ENCODE data around the gene GDAP1L1.

- TF ChIP-seq POLR2A (IDR thresholded peaks at IDR 0.05; ENCODE audit: low read depth), result no peak
- TF ChIP-seq, protein P1, sequence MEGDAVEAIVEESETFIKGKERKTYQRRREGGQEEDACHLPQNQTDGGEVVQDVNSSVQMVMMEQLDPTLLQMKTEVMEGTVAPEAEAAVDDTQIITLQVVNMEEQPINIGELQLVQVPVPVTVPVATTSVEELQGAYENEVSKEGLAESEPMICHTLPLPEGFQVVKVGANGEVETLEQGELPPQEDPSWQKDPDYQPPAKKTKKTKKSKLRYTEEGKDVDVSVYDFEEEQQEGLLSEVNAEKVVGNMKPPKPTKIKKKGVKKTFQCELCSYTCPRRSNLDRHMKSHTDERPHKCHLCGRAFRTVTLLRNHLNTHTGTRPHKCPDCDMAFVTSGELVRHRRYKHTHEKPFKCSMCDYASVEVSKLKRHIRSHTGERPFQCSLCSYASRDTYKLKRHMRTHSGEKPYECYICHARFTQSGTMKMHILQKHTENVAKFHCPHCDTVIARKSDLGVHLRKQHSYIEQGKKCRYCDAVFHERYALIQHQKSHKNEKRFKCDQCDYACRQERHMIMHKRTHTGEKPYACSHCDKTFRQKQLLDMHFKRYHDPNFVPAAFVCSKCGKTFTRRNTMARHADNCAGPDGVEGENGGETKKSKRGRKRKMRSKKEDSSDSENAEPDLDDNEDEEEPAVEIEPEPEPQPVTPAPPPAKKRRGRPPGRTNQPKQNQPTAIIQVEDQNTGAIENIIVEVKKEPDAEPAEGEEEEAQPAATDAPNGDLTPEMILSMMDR (IDR thresholded peaks at IDR 0.05), result no peak
Observed at GRCh38 chr20:44198872-44199271, 48.2 kb upstream of the GDAP1L1 start.
